Smooth muscle cell (in vitro differentiated cells): ENCODE measurements around the gene PLOD2. TPM values are rescaled to one million over a fixed set of nuclear protein-coding genes. Genes with fewer than 3 reads are reported as not detected.

Source experiments
- DNase-seq: peaks from one replicate; lab custom pipeline; 2025; ENCODE audit not compliant: unreplicated experiment; lab: John Stamatoyannopoulos, UW
- H2AFZ ChIP-seq: fragments of 200-600 bp; sonication (generic); 2 replicates; pipeline ENCODE4 v1.6.0; 2016; ENCODE audit warnings: antibody characterized with exemption, low read depth, mild to moderate bottlenecking
- H3F3A ChIP-seq: fragments of 200-600 bp; sonication (generic); 2 replicates; pipeline ENCODE4 v1.6.0; 2017; ENCODE audit warnings: antibody characterized with exemption, low read depth
- H3K27ac ChIP-seq: fragments of 200-600 bp; sonication (generic); 2 replicates; pipeline ENCODE4 v1.5.1; 2016; ENCODE audit warnings: low read depth, mild to moderate bottlenecking
- H3K27me3 ChIP-seq: fragments of 200-600 bp; sonication (generic); 2 replicates; pipeline ENCODE4 v1.6.1; 2016; ENCODE audit warnings: low read depth, mild to moderate bottlenecking
- H3K36me3 ChIP-seq: fragments of 200-600 bp; sonication (generic); 2 replicates; pipeline ENCODE4 v1.5.1; 2016; ENCODE audit warnings: low read depth
- H3K4me1 ChIP-seq: fragments of 200-600 bp; sonication (generic); 2 replicates; pipeline ENCODE4 v1.5.1; 2016; ENCODE audit warnings: low read depth
- H3K4me2 ChIP-seq: fragments of 200-600 bp; sonication (generic); 2 replicates; pipeline ENCODE4 v1.6.0; 2016; ENCODE audit warnings: mild to moderate bottlenecking
- H3K4me3 ChIP-seq: fragments of 200-600 bp; sonication (generic); 2 replicates; pipeline ENCODE4 v1.5.1; 2016; ENCODE audit warnings: mild to moderate bottlenecking
- H3K79me2 ChIP-seq: fragments of 200-600 bp; sonication (generic); 2 replicates; pipeline ENCODE4 v1.6.0; 2016; ENCODE audit warnings: low read depth, mild to moderate bottlenecking
- H3K9ac ChIP-seq: fragments of 200-600 bp; sonication (generic); 2 replicates; pipeline ENCODE4 v1.6.0; 2016; ENCODE audit warnings: low read depth
- H3K9me3 ChIP-seq: fragments of 200-600 bp; sonication (generic); replicated peaks from 2 replicates; pipeline ENCODE4 v1.5.1; 2016; ENCODE audit warnings: low read depth
- H4K20me1 ChIP-seq: fragments of 200-600 bp; sonication (generic); 2 replicates; pipeline ENCODE4 v1.6.0; 2016; ENCODE audit warnings: low read depth
- WGBS: methylation state at CpG from one replicate; pipeline ENCODE4 v1.1.7; 2016; ENCODE audit warnings: low lambda C conversion rate; 5-methylcytosine and 5-hydroxymethylcytosine counted together
- polyA plus RNA-seq: library from polyadenylated mRNA; unstranded; fragments of >200 nt; fragmentation: Nextera tagmentation; extraction: Ambion mirVana; gene quantifications from 2 replicates; pipeline ENCODE4 v1.2.1, GENCODE V29; 2016
- total RNA-seq: library from RNA; depleted of rRNA; stranded (reverse); fragments of >200 nt; gene quantifications from 2 replicates; pipeline ENCODE4 v1.2.3, GENCODE V29; 2014
- TF ChIP-seq, protein P1 (sequence below): fragments of 200-600 bp; sonication (generic); IDR thresholded peaks from 2 replicates; pipeline ENCODE4 v1.5.1; 2017; ENCODE audit warnings: borderline replicate concordance, mild to moderate bottlenecking, antibody characterized with exemption; ENCODE audit not compliant: insufficient read depth, poor library complexity, severe bottlenecking

Gene PLOD2
- total and polyA plus RNA-seq, 2 experiments from 2014 or later = 372 to 658 TPM

DNA sequence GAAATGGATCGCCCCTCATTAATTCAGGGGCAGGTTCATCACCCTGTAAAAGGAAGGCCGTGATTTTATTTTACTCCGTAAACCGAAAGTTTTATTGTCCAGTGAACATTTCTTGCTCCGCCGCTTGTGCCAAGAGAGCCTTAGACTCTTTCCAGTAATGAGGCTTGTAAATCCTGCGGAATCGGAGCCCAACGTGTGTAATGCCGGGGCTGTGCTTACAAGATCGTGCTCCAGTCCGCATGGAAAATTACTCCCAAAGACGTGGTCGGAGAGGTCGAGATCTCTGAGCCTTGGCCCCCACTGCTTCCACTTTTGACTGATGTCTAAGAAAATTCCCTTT, 649 bp upstream of the PLOD2 start:
- 6% methylated on average over 15 of the region's 15 CpGs for WGBS
- H3K79me2 ChIP-seq = peaks cover 57% of the 10 kb centered on the region
- H3K4me1 ChIP-seq = peaks cover 18% of the 10 kb centered on the region

DNA sequence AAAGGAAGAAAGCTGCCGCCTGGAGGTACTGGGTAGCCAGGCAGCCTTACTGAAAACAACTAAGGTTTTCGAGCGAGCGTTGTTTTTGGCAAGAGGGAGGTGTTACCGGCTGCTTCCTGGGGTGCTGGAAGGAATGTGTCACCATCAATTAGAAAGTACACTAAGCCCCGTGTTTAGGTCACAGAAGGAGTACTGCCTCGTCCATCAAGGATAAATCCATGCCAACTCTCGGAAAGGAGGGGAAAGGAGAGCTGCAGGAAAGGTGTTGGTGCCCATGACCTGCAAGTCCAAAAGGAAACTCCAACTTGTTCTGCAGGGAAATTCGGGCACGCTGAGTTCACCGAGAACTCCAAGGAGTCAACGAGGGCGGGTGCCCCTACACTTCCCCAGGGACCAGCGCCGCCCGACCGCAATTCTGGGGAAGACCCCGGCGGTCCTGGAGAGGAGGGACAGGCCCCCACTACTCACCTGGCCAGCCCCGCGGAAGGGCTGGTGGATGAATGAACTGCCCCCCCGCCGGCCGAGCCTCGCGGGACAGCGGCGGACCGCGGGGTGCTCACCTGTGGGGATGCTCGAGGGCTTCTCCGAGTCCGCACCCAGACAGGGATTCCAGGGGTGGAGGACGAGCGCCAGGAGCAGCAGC, 542 bp downstream of the PLOD2 start:
- H3K4me1 ChIP-seq = peaks cover 12% of the 10 kb centered on the region
- TF ChIP-seq, protein P1, sequence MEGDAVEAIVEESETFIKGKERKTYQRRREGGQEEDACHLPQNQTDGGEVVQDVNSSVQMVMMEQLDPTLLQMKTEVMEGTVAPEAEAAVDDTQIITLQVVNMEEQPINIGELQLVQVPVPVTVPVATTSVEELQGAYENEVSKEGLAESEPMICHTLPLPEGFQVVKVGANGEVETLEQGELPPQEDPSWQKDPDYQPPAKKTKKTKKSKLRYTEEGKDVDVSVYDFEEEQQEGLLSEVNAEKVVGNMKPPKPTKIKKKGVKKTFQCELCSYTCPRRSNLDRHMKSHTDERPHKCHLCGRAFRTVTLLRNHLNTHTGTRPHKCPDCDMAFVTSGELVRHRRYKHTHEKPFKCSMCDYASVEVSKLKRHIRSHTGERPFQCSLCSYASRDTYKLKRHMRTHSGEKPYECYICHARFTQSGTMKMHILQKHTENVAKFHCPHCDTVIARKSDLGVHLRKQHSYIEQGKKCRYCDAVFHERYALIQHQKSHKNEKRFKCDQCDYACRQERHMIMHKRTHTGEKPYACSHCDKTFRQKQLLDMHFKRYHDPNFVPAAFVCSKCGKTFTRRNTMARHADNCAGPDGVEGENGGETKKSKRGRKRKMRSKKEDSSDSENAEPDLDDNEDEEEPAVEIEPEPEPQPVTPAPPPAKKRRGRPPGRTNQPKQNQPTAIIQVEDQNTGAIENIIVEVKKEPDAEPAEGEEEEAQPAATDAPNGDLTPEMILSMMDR = no peak
- 1% methylated on average over 35 of the region's 35 CpGs for WGBS
- H4K20me1 ChIP-seq = peaks cover 54% of the 10 kb centered on the region
- H3K9me3 ChIP-seq = no peaks in the 10 kb centered on the region
- H3F3A ChIP-seq = peaks cover 27% of the 10 kb centered on the region
- H3K36me3 ChIP-seq = no peaks in the 10 kb centered on the region
- H3K4me2 ChIP-seq = peak overlapping the region; percentile 89
- H3K27me3 ChIP-seq = no peaks in the 10 kb centered on the region
- DNase-seq = no peak
- peaks cover 69% of the 10 kb centered on the region for H3K79me2 ChIP-seq
- no peak overlapping the region for H2AFZ ChIP-seq
- peak overlapping the region; percentile 93 for H3K9ac ChIP-seq
- peak overlapping the region; percentile 88 for H3K4me3 ChIP-seq
- peak overlapping the region; percentile 96 for H3K27ac ChIP-seq

More for the DNA sequence above, 649 bp upstream of the PLOD2 start:
- Histone ChIP-seq H3K4me3 (peak overlapping the region; percentile 88), H3K4me2 (peak overlapping the region; percentile 89), H3K27me3 (no peaks in the 10 kb centered on the region), H3F3A (peaks cover 35% of the 10 kb centered on the region), H2AFZ (peak overlapping the region; percentile 21), H3K9me3 (no peaks in the 10 kb centered on the region), H4K20me1 (peaks cover 42% of the 10 kb centered on the region), H3K36me3 (no peaks in the 10 kb centered on the region), H3K27ac (peak overlapping the region; percentile 96), H3K9ac (peak overlapping the region; percentile 93)
- DNase-seq = no peak
- TF ChIP-seq, protein P1 = no peak

DNA sequence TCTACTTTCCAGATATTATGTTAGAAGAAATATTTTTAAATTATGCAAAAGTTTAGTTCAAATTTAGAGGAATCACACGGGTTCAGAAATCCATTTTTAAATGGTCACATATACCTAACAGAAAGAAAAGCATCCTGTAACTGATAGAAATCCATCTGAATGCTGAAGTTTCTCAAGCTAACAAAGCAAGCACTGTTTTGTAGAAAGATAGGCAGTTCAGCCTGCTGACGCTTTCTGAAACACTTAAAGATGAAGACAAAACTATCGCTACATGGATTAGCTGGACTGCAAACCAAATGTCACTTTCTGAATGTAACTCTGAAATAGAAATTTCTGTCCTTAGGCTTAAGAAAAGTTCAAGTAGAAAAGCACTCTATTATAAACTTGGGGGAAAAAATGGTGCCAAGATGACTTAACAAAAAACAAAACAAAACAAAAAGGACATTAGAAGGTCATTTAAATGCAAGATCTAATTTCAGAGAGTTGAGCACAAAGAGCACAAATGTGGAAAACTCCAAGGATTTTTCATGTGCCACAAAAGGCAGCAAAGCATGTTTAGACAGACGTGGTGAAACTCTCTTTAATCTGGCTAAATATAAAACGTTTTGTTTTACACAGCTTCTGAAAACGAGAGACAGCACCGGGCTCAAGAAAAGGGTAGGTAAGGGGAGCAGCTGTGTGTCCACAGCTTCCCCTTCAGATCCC, 1.2 kb downstream of the PLOD2 start:
- H3K4me2 ChIP-seq = peak overlapping the region; percentile 89
- H4K20me1 ChIP-seq = peaks cover 61% of the 10 kb centered on the region
- H3K27me3 ChIP-seq = no peaks in the 10 kb centered on the region
- H3K79me2 ChIP-seq = peaks cover 76% of the 10 kb centered on the region
- H3F3A ChIP-seq = peaks cover 27% of the 10 kb centered on the region
- peaks cover 12% of the 10 kb centered on the region for H3K4me1 ChIP-seq
- H3K27ac ChIP-seq = peak overlapping the region; percentile 96
- TF ChIP-seq, protein P1 = peak; percentile 33
- WGBS = 4% methylated on average over 7 of the region's 7 CpGs
- no peaks in the 10 kb centered on the region for H3K9me3 ChIP-seq
- peak overlapping the region; percentile 88 for H3K4me3 ChIP-seq
- H3K9ac ChIP-seq = peak overlapping the region; percentile 93
- no peak for DNase-seq
- peak overlapping the region; percentile 11 for H2AFZ ChIP-seq
- no peaks in the 10 kb centered on the region for H3K36me3 ChIP-seq
